Heart right ventricle (tissue), 16 donors: ENCODE data around the gene CKS2. TPM values are rescaled to one million over a fixed set of nuclear protein-coding genes. Genes with fewer than 3 reads are reported as not detected.

ENCODE experiments used
- ATAC-seq, 8 donors: fragments of 200-7000 bp; cut with Tn5 transposase; one replicate each; pipeline ENCODE4 v1.9.1; 2020; ENCODE audit warnings: mild to moderate bottlenecking in 8 of 8, moderate library complexity in 8 of 8, moderate number of reproducible peaks in 1 of 8
- DNase-seq, 2 donors: peaks; one replicate each; pipeline ENCODE4 v3.0.0-alpha.2; 2020
- H3K27ac ChIP-seq, 10 donors: fragments of 200-600 bp; sonication (generic) in 2 of 10; one replicate each; pipeline versions ENCODE4 v1.5.0 to v1.8.0; 2020 to 2022; ENCODE audit warnings: mild to moderate bottlenecking in 3 of 10
- H3K27me3 ChIP-seq, 7 donors: fragments of 200-600 bp; one replicate each; pipeline ENCODE4 v1.8.0; 2021 to 2022; ENCODE audit warnings: mild to moderate bottlenecking in 2 of 7
- H3K36me3 ChIP-seq, 9 donors: fragments of 200-600 bp; sonication (generic) in 1 of 9; one replicate each; pipeline versions ENCODE4 v1.5.0 to v1.8.0; 2020 to 2022; ENCODE audit warnings: mild to moderate bottlenecking in 2 of 9
- H3K4me1 ChIP-seq, 9 donors: fragments of 200-600 bp; sonication (generic) in 1 of 9; one replicate each; pipeline versions ENCODE4 v1.5.0 to v1.8.0; 2020 to 2022; ENCODE audit warnings: mild to moderate bottlenecking in 4 of 9
- H3K4me3 ChIP-seq, 10 donors: fragments of 200-600 bp; sonication (generic) in 2 of 10; one replicate each; pipeline versions ENCODE4 v1.5.0 to v1.8.0; 2020 to 2022; ENCODE audit warnings: mild to moderate bottlenecking in 7 of 10, moderate library complexity in 2 of 10
- H3K9me3 ChIP-seq, 11 donors: fragments of 200-600 bp in 10 of 11; sonication (generic) in 2 of 11; one replicate each; pipeline versions ENCODE4 v1.5.0 to v1.8.0; 2013 to 2022; ENCODE audit warnings: mild to moderate bottlenecking in 2 of 11, control low read depth in 1 of 11, moderate library complexity in 1 of 11
- WGBS, 2 donors: extraction: QIAGEN DNeasy Blood & Tissue Kit; methylation state at CpG; one replicate each; pipeline ENCODE4 v1.1.7; 2013; ENCODE audit warnings: inconsistent platforms in 1 of 2; 5-methylcytosine and 5-hydroxymethylcytosine counted together
- intact Hi-C, 10 donors: fragments of 100-400 bp; cut with DNase I; formaldehyde crosslinking; loops; one replicate each; pipeline versions ENCODE4 v1.11.1 to v1.14.2; 2022
- polyA plus RNA-seq, 2 donors: library from polyadenylated mRNA; stranded (reverse); fragments of 200-250 nt; gene quantifications; one replicate each; pipeline ENCODE4 v1.2.3, GENCODE V29; 2013
- total RNA-seq, 10 donors: library from RNA; stranded (reverse); fragmentation: NEBNext Ultra II Directional in 3 of 10; extraction: Animal tissue kit (Norgen Biotek cat#: 25700) in 3 of 10; gene quantifications; one replicate each; pipeline versions ENCODE4 v1.2.1 to v1.2.4, GENCODE V29; 2021 to 2023
- TF ChIP-seq, protein P1 (sequence below), 9 donors: fragments of 200-600 bp; sonication (generic) in 2 of 9; IDR thresholded peaks; one replicate each; pipeline versions ENCODE4 v1.5.0 to v1.8.0; 2021 to 2022; ENCODE audit warnings: antibody characterized with exemption in 9 of 9, mild to moderate bottlenecking in 5 of 9, moderate library complexity in 1 of 9
- donor health status: Arrhythmogenic right ventricular cardiomyopathy.
- donor health status: ischemic (EF 13 %, LVEDD 7.1; RV severe dilation, severe dysfunction).
- donor health status: healthy with polysubstance abuse.
- donor health status: DM: no; HTN: yes; CAD: no.
- donor health status: DM: no; HTN: no; CAD: no.
- donor health status: ischemic (EF 25% LVEDD 6.9; RV normal size, moderate dysfunction).
- donor health status: ischemic (EF 25% LVEDD 5.7; RV mildly dilated, moderate dysfunction).
- donor health status: healthy.
- donor health status: DM: yes; HTN: yes; CAD: no.
- donor health status: Ischemic cardiomyopathy.
- donor health status: ischemic (EF 35%, LVEDD 5.7; RV mildly dilated, moderate dysfunction).
- donor health status: nonischemic (EF 11% LVEDD 7.7; RV severe dilation, severe dysfunction).
- donor health status: DM: yes; HTN: yes; CAD: no.
- donor health status: PGD.
- donor health status: ischemic (EF 29% LVEDD 5.4; RV normal size, mild dysfunction).
- donor health status: nonischemic (EF 23%, LVEDD 6.1; RV moderate dilation, normal function).

CKS2 gene
- total and polyA plus RNA-seq, 12 donors, result 1.5 to 24.3 (median 7.5) TPM

- intact Hi-C loops, result no loop called here
- Histone ChIP-seq H3K27ac (no peak overlapping the region), H3K4me1 (peaks cover 0 to 57% (median 29%) of the 10 kb centered on the region in 9 donors), H3K27me3 (no peaks in the 10 kb centered on the region), H3K4me3 (peak overlapping the region in 1 of 10 donors; percentile 78), H3K9me3 (no peaks in the 10 kb centered on the region), H3K36me3 (peaks cover 0 to 25% (median 0%) of the 10 kb centered on the region in 9 donors)
- no peak for ATAC-seq
- 72 to 74% methylated on average over 1 of the region's 1 CpG for WGBS, 2 donors
- TF ChIP-seq, protein P1, sequence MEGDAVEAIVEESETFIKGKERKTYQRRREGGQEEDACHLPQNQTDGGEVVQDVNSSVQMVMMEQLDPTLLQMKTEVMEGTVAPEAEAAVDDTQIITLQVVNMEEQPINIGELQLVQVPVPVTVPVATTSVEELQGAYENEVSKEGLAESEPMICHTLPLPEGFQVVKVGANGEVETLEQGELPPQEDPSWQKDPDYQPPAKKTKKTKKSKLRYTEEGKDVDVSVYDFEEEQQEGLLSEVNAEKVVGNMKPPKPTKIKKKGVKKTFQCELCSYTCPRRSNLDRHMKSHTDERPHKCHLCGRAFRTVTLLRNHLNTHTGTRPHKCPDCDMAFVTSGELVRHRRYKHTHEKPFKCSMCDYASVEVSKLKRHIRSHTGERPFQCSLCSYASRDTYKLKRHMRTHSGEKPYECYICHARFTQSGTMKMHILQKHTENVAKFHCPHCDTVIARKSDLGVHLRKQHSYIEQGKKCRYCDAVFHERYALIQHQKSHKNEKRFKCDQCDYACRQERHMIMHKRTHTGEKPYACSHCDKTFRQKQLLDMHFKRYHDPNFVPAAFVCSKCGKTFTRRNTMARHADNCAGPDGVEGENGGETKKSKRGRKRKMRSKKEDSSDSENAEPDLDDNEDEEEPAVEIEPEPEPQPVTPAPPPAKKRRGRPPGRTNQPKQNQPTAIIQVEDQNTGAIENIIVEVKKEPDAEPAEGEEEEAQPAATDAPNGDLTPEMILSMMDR (IDR thresholded peaks at IDR 0.05), result no peak
- no peak for DNase-seq
Measured at GRCh38 chr9:89313842-89314241, 2.8 kb downstream of the CKS2 start.

GRCh38 chr9:89314955-89315354 lies 4.0 kb downstream of the CKS2 start:
- H3K36me3 ChIP-seq, result peaks cover 0 to 26% (median 0%) of the 10 kb centered on the region in 9 donors
- intact Hi-C loops, result loop anchor here in 2 of 10 donors (5.0 kb wide), 1 partner anchor 232 kb away; no protein-coding TSS in a partner anchor
- H3K27ac ChIP-seq, result no peak overlapping the region
- peaks cover 0 to 61% (median 32%) of the 10 kb centered on the region in 9 donors for H3K4me1 ChIP-seq
- no peaks in the 10 kb centered on the region for H3K27me3 ChIP-seq
- no peaks in the 10 kb centered on the region for H3K9me3 ChIP-seq
- DNase-seq (no peak), ATAC-seq (no peak)
- 91 to 97% methylated on average over 1 of the region's 1 CpG for WGBS, 2 donors
- TF ChIP-seq, protein P1 (IDR thresholded peaks at IDR 0.05), result no peak
- H3K4me3 ChIP-seq, result no peak overlapping the region

- TF ChIP-seq, protein P1 (IDR thresholded peaks at IDR 0.05), result no peak
- intact Hi-C loops, result loop anchor here in 2 of 10 donors (5.0 kb wide), 1 partner anchor 232 kb away; no protein-coding TSS in a partner anchor
Measured at GRCh38 chr9:89315482-89315881, 4.5 kb downstream of the CKS2 start.

GRCh38 chr9:89317282-89317681 lies 6.3 kb downstream of the CKS2 start:
- DNase-seq, result no peak
- intact Hi-C loops, result loop anchor here in 2 of 10 donors (5.0 kb wide), 1 partner anchor 230 kb away; no protein-coding TSS in a partner anchor
- peak overlapping the region in 5 of 10 donors; percentile 98 to 100 (median 100) for H3K27ac ChIP-seq

More at GRCh38 chr9:89315482-89315881, 4.5 kb downstream of the CKS2 start:
- DNase-seq (no peak), ATAC-seq (no peak)
- Histone ChIP-seq H3K27me3 (no peaks in the 10 kb centered on the region), H3K4me1 (peaks cover 0 to 64% (median 35%) of the 10 kb centered on the region in 9 donors), H3K27ac (no peak overlapping the region), H3K4me3 (no peak overlapping the region), H3K36me3 (peaks cover 0 to 32% (median 0%) of the 10 kb centered on the region in 9 donors), H3K9me3 (no peaks in the 10 kb centered on the region)

More at GRCh38 chr9:89317282-89317681, 6.3 kb downstream of the CKS2 start:
- H3K4me1 ChIP-seq, result peaks cover 5 to 68% (median 36%) of the 10 kb centered on the region in 9 donors
- ATAC-seq, result no peak
- TF ChIP-seq, protein P1 (IDR thresholded peaks at IDR 0.05), result no peak
- H3K9me3 ChIP-seq, result no peaks in the 10 kb centered on the region
- H3K27me3 ChIP-seq, result no peaks in the 10 kb centered on the region
- H3K4me3 ChIP-seq, result peak overlapping the region in 1 of 10 donors; percentile 69
- H3K36me3 ChIP-seq, result peaks cover 0 to 38% (median 0%) of the 10 kb centered on the region in 9 donors
- 83 to 93% methylated on average over 4 of the region's 4 CpGs for WGBS, 2 donors
